ENCODE data around the gene GH2.

The GH2 gene

DNA sequence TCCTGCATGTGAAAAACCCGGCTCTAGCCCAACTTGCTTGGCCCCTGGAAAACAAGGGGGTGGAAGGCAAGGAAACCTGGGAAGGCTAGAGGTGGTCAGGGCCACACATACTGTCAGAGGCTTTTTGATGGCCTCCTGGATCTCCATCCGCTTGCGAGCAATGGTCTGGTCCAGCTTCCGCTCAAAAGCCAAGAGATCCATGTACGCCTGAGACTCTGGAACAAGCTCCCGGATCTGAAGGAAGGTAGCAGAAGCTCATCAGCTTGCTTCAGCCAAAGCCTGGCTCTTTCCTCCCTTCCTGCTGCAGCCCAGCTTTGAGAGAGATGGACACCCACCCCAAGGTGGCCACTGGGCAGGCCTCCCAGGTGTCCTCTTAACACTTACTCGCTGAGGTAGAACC is 44.9 kb downstream of the GH2 start:
- in situ Hi-C loops (cut with MboI; ENCODE audit: low pct_unique_long_range_greater_than_20kb, low sequenced_read_pairs, unreplicated experiment), result loop anchor here (25.0 kb wide), 1 partner anchor 400 kb away; the partner anchor contains the start of gene CYB561
- TF ChIP-seq, protein P1, sequence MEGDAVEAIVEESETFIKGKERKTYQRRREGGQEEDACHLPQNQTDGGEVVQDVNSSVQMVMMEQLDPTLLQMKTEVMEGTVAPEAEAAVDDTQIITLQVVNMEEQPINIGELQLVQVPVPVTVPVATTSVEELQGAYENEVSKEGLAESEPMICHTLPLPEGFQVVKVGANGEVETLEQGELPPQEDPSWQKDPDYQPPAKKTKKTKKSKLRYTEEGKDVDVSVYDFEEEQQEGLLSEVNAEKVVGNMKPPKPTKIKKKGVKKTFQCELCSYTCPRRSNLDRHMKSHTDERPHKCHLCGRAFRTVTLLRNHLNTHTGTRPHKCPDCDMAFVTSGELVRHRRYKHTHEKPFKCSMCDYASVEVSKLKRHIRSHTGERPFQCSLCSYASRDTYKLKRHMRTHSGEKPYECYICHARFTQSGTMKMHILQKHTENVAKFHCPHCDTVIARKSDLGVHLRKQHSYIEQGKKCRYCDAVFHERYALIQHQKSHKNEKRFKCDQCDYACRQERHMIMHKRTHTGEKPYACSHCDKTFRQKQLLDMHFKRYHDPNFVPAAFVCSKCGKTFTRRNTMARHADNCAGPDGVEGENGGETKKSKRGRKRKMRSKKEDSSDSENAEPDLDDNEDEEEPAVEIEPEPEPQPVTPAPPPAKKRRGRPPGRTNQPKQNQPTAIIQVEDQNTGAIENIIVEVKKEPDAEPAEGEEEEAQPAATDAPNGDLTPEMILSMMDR (IDR thresholded peaks at IDR 0.05; ENCODE audit: extremely low read depth, insufficient read depth, missing control alignments), result no peak
- DNase-seq (ENCODE audit: low spot score), result no peak

DNA sequence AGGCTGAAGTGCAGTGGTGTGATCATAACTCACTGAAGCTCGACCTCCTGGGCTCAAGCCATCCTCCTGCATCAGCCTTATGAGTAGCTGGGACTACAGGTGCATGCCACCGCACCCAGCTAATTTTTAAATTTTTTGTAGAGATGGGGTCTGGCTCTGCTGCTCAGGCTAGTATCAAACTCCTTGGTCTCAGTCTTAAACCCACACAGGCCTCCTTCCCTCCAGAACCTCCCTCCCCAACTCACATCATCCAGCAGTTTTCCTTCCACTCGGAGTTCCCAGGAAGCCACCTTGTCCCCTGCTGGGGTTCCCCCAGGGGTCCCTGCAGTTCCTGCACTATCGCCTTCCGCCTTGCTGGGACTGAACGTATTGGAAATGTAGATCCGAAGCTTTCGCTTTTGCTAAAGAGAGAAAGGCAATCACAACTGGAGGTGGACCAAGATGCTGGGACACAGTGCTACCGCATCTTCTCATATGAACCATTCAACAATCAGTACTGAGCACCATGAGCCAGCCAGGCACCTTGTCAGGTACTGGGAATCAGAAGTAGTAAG is 46.5 kb downstream of the GH2 start:
- in situ Hi-C loops (cut with MboI; ENCODE audit: low pct_unique_long_range_greater_than_20kb, low sequenced_read_pairs, unreplicated experiment), result loop anchor here (25.0 kb wide), 1 partner anchor 398 kb away; the partner anchor contains the start of gene CYB561
- TF ChIP-seq, protein P1 (IDR thresholded peaks at IDR 0.05; ENCODE audit: extremely low read depth, insufficient read depth, missing control alignments), result no peak
- no peak for DNase-seq (ENCODE audit: low spot score)

- DNase-seq (ENCODE audit: low spot score), result peak; percentile 45
These were observed 47.1 kb downstream of the GH2 start for GRCh38 chr17:63834431-63835166.

DNA sequence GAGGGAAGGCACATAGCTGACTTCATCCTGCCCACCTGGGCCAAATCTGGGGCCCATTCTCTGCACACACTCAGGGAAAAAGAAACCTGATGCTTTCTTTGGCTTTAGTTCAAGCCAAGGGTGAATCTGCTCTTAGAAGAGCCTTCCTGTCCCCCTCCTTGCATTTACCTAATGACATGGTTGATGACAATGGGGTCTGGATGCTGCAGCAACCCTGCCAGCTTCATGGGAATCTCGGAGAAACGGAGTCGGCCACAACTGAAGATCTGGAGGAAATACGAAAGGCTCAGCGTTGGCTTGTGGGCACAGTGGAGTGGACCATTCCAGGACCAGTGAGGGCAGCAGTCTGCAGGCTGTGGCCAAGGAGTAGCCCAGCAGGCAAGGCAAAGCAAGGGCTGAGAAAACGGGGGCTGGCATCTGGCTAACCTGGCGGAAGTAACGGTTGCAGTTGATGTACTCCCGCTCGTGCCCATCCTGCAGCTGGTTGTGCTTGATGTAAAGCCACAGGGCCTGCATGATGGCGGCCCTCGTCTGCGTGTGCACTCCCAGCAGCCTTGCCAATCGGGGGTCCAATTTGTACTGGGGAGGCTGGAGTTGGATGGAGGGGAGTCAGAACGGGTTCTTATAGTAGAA is 47.9 kb downstream of the GH2 start:
- in situ Hi-C loops (cut with MboI; ENCODE audit: low pct_unique_long_range_greater_than_20kb, low sequenced_read_pairs, unreplicated experiment), result loop anchor here (25.0 kb wide), 1 partner anchor 397 kb away; the partner anchor contains the start of gene CYB561
- TF ChIP-seq, protein P1 (IDR thresholded peaks at IDR 0.05; ENCODE audit: extremely low read depth, insufficient read depth, missing control alignments), result no peak
- no peak for DNase-seq (ENCODE audit: low spot score)

More at GRCh38 chr17:63834431-63835166, 47.1 kb downstream of the GH2 start:
- TF ChIP-seq, protein P1 (IDR thresholded peaks at IDR 0.05; ENCODE audit: extremely low read depth, insufficient read depth, missing control alignments), result peak; percentile 59
- in situ Hi-C loops (cut with MboI; ENCODE audit: low pct_unique_long_range_greater_than_20kb, low sequenced_read_pairs, unreplicated experiment), result loop anchor here (25.0 kb wide), 1 partner anchor 397 kb away; the partner anchor contains the start of gene CYB561

- in situ Hi-C loops (cut with MboI; ENCODE audit: low pct_unique_long_range_greater_than_20kb, low sequenced_read_pairs, unreplicated experiment), result loop anchor here (25.0 kb wide), 1 partner anchor 396 kb away; the partner anchor contains the start of gene CYB561
- DNase-seq (ENCODE audit: low spot score), result no peak
- TF ChIP-seq, protein P1 (IDR thresholded peaks at IDR 0.05; ENCODE audit: extremely low read depth, insufficient read depth, missing control alignments), result no peak
These were observed 48.6 kb downstream of the GH2 start for GRCh38 chr17:63833026-63833740.

GRCh38 chr17:63832455-63832854 is 49.3 kb downstream of the GH2 start:
- in situ Hi-C loops (cut with MboI; ENCODE audit: low pct_unique_long_range_greater_than_20kb, low sequenced_read_pairs, unreplicated experiment), result loop anchor here (25.0 kb wide), 1 partner anchor 395 kb away; the partner anchor contains the start of gene CYB561
- TF ChIP-seq, protein P1 (IDR thresholded peaks at IDR 0.05; ENCODE audit: extremely low read depth, insufficient read depth, missing control alignments), result no peak
- no peak for DNase-seq (ENCODE audit: low spot score)
